ENCODE measurements around the gene AATK.

The AATK gene

DNA sequence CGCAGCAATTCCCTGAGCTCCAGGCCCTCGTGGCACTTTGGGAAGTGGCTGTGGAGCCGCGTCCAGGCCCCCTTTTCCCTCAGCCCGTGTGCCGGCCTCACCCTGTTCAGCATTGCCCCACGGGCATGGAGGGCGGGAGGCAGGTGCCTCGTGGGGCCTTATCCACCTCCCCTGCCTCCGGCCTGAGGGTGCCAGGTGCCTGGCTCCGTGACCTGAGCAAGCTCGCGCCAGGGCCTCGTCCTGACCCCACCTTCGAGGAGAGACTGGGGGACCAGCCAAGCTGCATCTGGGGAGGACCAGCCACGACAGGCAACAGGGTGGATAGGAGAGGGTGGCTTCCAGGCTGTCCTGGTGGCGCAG, 27.0 kb upstream of the AATK start:
- DNase-seq (ENCODE audit: low read depth): no peak
- no peak overlapping the region for H3K4me3 ChIP-seq (ENCODE audit: low read length)
- TF ChIP-seq, protein P1, sequence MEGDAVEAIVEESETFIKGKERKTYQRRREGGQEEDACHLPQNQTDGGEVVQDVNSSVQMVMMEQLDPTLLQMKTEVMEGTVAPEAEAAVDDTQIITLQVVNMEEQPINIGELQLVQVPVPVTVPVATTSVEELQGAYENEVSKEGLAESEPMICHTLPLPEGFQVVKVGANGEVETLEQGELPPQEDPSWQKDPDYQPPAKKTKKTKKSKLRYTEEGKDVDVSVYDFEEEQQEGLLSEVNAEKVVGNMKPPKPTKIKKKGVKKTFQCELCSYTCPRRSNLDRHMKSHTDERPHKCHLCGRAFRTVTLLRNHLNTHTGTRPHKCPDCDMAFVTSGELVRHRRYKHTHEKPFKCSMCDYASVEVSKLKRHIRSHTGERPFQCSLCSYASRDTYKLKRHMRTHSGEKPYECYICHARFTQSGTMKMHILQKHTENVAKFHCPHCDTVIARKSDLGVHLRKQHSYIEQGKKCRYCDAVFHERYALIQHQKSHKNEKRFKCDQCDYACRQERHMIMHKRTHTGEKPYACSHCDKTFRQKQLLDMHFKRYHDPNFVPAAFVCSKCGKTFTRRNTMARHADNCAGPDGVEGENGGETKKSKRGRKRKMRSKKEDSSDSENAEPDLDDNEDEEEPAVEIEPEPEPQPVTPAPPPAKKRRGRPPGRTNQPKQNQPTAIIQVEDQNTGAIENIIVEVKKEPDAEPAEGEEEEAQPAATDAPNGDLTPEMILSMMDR (IDR thresholded peaks at IDR 0.05; ENCODE audit: insufficient read depth, low read depth, low read length, missing control alignments): no peak

DNA sequence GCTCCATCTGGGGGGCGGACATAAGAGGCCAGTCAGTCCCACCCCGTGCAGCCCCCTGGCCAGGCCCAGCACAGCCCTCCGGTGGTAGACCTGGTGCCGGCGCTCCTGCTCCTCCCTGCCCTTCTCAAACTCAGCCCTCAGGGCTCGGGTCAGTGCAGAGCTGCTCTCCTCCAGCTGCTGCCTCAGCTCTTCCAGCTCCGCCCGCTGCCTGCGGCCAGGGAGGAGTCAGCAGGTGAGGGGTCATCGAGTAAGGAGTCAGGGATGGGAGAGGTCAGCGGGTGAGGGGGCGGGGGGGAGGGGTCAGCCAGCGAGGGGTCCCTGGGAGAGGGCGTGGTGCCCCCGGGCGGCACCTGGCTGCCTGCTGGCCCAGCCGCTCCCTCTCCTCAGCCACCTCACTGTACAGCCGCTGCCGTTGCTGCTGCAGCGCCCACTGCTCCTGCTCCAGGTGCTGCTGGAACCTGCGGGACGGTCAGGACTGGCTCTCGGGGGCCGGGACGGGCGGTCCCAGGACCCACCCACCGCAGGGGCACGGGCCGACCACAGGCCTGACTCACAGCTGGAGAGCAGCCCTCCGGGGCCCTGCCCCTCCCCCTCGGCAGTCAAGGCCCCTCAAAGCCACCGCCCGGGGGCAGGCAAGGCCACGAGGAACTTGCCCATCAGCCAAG, 26.5 kb upstream of the AATK start:
- H3K4me3 ChIP-seq (ENCODE audit: low read length): no peak overlapping the region
- DNase-seq (ENCODE audit: low read depth): no peak
- TF ChIP-seq, protein P1 (IDR thresholded peaks at IDR 0.05; ENCODE audit: insufficient read depth, low read depth, low read length, missing control alignments): no peak

- TF ChIP-seq, protein P1 (IDR thresholded peaks at IDR 0.05; ENCODE audit: insufficient read depth, low read depth, low read length, missing control alignments): no peak
- H3K4me3 ChIP-seq (ENCODE audit: low read length): no peak overlapping the region
- no peak for DNase-seq (ENCODE audit: low read depth)
These were observed 25.6 kb upstream of the AATK start for GRCh38 chr17:81191646-81192045.

GRCh38 chr17:81191116-81191515, 25.1 kb upstream of the AATK start:
- TF ChIP-seq, protein P1 (IDR thresholded peaks at IDR 0.05; ENCODE audit: insufficient read depth, low read depth, low read length, missing control alignments): no peak
- no peak overlapping the region for H3K4me3 ChIP-seq (ENCODE audit: low read length)
- DNase-seq (ENCODE audit: low read depth): no peak

- DNase-seq (ENCODE audit: low read depth): no peak
- TF ChIP-seq, protein P1 (IDR thresholded peaks at IDR 0.05; ENCODE audit: insufficient read depth, low read depth, low read length, missing control alignments): no peak
- H3K4me3 ChIP-seq (ENCODE audit: low read length): no peak overlapping the region
These were observed 24.6 kb upstream of the AATK start for GRCh38 chr17:81190591-81190990.

GRCh38 chr17:81189670-81190530, 23.9 kb upstream of the AATK start:
- H3K4me3 ChIP-seq (ENCODE audit: low read length): no peak overlapping the region
- no peak for DNase-seq (ENCODE audit: low read depth)
- TF ChIP-seq, protein P1 (IDR thresholded peaks at IDR 0.05; ENCODE audit: insufficient read depth, low read depth, low read length, missing control alignments): no peak
